Muscle of leg (tissue), 11 donors: Measurements from ENCODE around the gene RFK. TPM values are rescaled to one million over a fixed set of nuclear protein-coding genes. Genes with fewer than 3 reads are reported as not detected.
"Not testable (repeated sequence)": the region's sequence is repeated elsewhere in the genome, so short reads cannot be mapped to it uniquely, and the experiment has no call there.

Experiments used
- DNase-seq: peaks from one replicate; pipeline ENCODE4 v3.0.0; 2013
- H3K27ac ChIP-seq: one replicate; pipeline ENCODE4 v1.5.1; 2013; ENCODE audit warnings: mild to moderate bottlenecking, low read length, control low read depth
- H3K27me3 ChIP-seq: one replicate; pipeline ENCODE4 v1.6.1; 2013; ENCODE audit warnings: low read length; ENCODE audit not compliant: control insufficient read depth, insufficient read depth
- H3K36me3 ChIP-seq: one replicate; pipeline ENCODE4 v1.6.1; 2013; ENCODE audit warnings: low read length; ENCODE audit not compliant: control insufficient read depth, insufficient read depth
- H3K4me1 ChIP-seq: one replicate; pipeline ENCODE4 v1.6.1; 2013; ENCODE audit warnings: low read length; ENCODE audit not compliant: control insufficient read depth, insufficient read depth
- H3K4me3 ChIP-seq: one replicate; pipeline ENCODE4 v1.5.1; 2013; ENCODE audit warnings: low read length, control low read depth
- H3K9me3 ChIP-seq: replicated peaks from 2 replicates; pipeline ENCODE4 v1.6.1; 2013; ENCODE audit warnings: low read depth, low read length; ENCODE audit not compliant: control insufficient read depth
- WGBS: methylation state at CpG from one replicate; pipeline ENCODE4 v1.1.5; 2013; ENCODE audit warnings: missing lambda C conversion rate; ENCODE audit not compliant: insufficient coverage; 5-methylcytosine and 5-hydroxymethylcytosine counted together
- polyA plus RNA-seq, 8 donors: library from polyadenylated mRNA; unstranded; fragments of 120-200 nt; gene quantifications; one replicate each; pipeline versions ENCODE4 v1.2.1 to v1.2.3, GENCODE V29; 2013; ENCODE audit warnings: inconsistent platforms in 1 of 8, low replicate concordance in 1 of 8; ENCODE audit not compliant: insufficient read length in 8 of 8, insufficient read depth in 1 of 8
- total RNA-seq: library from RNA; stranded (reverse); fragments of 120-200 nt; gene quantifications from one replicate; pipeline ENCODE4 v1.2.4, GENCODE V29; 2013

Gene RFK
- total and polyA plus RNA-seq, 9 donors, result 10.6 to 15.8 (median 12.6) TPM

GRCh38 chr9:76373173-76373783 is 20.9 kb downstream of the RFK start:
- Histone ChIP-seq H3K4me1 (peaks cover 17% of the 10 kb centered on the region), H3K4me3 (no peak overlapping the region), H3K36me3 (no peaks in the 10 kb centered on the region), H3K27me3 (no peaks in the 10 kb centered on the region), H3K9me3 (no peaks in the 10 kb centered on the region), H3K27ac (peak overlapping the region; percentile 42)
- peak; percentile 95 for DNase-seq
- WGBS, result 43% methylated on average over 3 of the region's 4 CpGs

- no peaks in the 10 kb centered on the region for H3K27me3 ChIP-seq
- H3K36me3 ChIP-seq, result no peaks in the 10 kb centered on the region
- no peak for DNase-seq
- H3K27ac ChIP-seq, result no peak overlapping the region
- H3K4me3 ChIP-seq, result no peak overlapping the region
- no peaks in the 10 kb centered on the region for H3K9me3 ChIP-seq
- peaks cover 17% of the 10 kb centered on the region for H3K4me1 ChIP-seq
These were observed 21.9 kb downstream of the RFK start for GRCh38 chr9:76372336-76372735.

- Histone ChIP-seq H3K27ac (no peak overlapping the region), H3K9me3 (no peaks in the 10 kb centered on the region), H3K4me1 (peaks cover 17% of the 10 kb centered on the region), H3K27me3 (no peaks in the 10 kb centered on the region), H3K4me3 (no peak overlapping the region), H3K36me3 (no peaks in the 10 kb centered on the region)
- WGBS, result no CpG with 5 or more reads among the region's 1 CpG
- DNase-seq, result no peak
These were observed 22.3 kb downstream of the RFK start for GRCh38 chr9:76371901-76372300.

GRCh38 chr9:76370396-76371023 is 23.7 kb downstream of the RFK start:
- no peak overlapping the region for H3K4me3 ChIP-seq
- H3K9me3 ChIP-seq, result no peaks in the 10 kb centered on the region
- peaks cover 17% of the 10 kb centered on the region for H3K4me1 ChIP-seq
- no peaks in the 10 kb centered on the region for H3K36me3 ChIP-seq
- no peak overlapping the region for H3K27ac ChIP-seq
- DNase-seq, result no peak
- H3K27me3 ChIP-seq, result no peaks in the 10 kb centered on the region
- 78% methylated on average over 2 of the region's 3 CpGs for WGBS

- no CpG with 5 or more reads among the region's 4 CpGs for WGBS
- Histone ChIP-seq H3K27me3 (no peaks in the 10 kb centered on the region), H3K27ac (no peak overlapping the region), H3K4me1 (peaks cover 16% of the 10 kb centered on the region), H3K4me3 (no peak overlapping the region), H3K36me3 (no peaks in the 10 kb centered on the region), H3K9me3 (no peaks in the 10 kb centered on the region)
- peak; percentile 41 for DNase-seq
These were observed 24.6 kb downstream of the RFK start for GRCh38 chr9:76369583-76369982.

- Histone ChIP-seq H3K9me3 (no peaks in the 10 kb centered on the region), H3K36me3 (no peaks in the 10 kb centered on the region), H3K4me3 (no peak overlapping the region), H3K27me3 (no peaks in the 10 kb centered on the region), H3K4me1 (peaks cover 3% of the 10 kb centered on the region), H3K27ac (no peak overlapping the region)
- DNase-seq, result no peak
- no CpG with 5 or more reads among the region's 4 CpGs for WGBS
These were observed 28.0 kb downstream of the RFK start for GRCh38 chr9:76366275-76366674.

- WGBS, result no CpG with 5 or more reads among the region's 1 CpG
- Histone ChIP-seq H3K4me1 (peaks cover 3% of the 10 kb centered on the region), H3K36me3 (no peaks in the 10 kb centered on the region), H3K9me3 (no peaks in the 10 kb centered on the region), H3K4me3 (no peak overlapping the region), H3K27ac (no peak overlapping the region), H3K27me3 (no peaks in the 10 kb centered on the region)
- DNase-seq, result no peak
These were observed 29.2 kb downstream of the RFK start for GRCh38 chr9:76365028-76365427.

GRCh38 chr9:76363032-76363395 is 31.2 kb downstream of the RFK start:
- Histone ChIP-seq H3K4me3 (no peak overlapping the region), H3K4me1 (no peaks in the 10 kb centered on the region), H3K9me3 (no peaks in the 10 kb centered on the region), H3K27me3 (no peaks in the 10 kb centered on the region), H3K27ac (no peak overlapping the region), H3K36me3 (no peaks in the 10 kb centered on the region)
- WGBS, result 78% methylated on average over 3 of the region's 3 CpGs
- DNase-seq, result no peak

GRCh38 chr9:76362332-76363031 is 31.7 kb downstream of the RFK start:
- DNase-seq, H3K9me3 ChIP-seq, H3K27me3 ChIP-seq, H3K27ac ChIP-seq, H3K4me1 ChIP-seq, H3K36me3 ChIP-seq, H3K4me3 ChIP-seq: not testable (repeated sequence)
- 73% methylated on average over 9 of the region's 16 CpGs for WGBS

- Histone ChIP-seq H3K4me1 (no peaks in the 10 kb centered on the region), H3K27me3 (no peaks in the 10 kb centered on the region), H3K9me3 (no peaks in the 10 kb centered on the region), H3K36me3 (no peaks in the 10 kb centered on the region), H3K27ac (no peak overlapping the region), H3K4me3 (no peak overlapping the region)
- no CpG with 5 or more reads among the region's 2 CpGs for WGBS
- DNase-seq, result no peak
These were observed 34.5 kb downstream of the RFK start for GRCh38 chr9:76359766-76360165.
